GM12878 (cell line): ENCODE measurements around the gene CPVL. TPM values are rescaled to one million over a fixed set of nuclear protein-coding genes. Genes with fewer than 3 reads are reported as not detected.

Experiments used
- ATAC-seq: fragments of 200-7000 bp; cut with Tn5 transposase; 3 replicates; pipeline ENCODE4 v1.9.1; 2020; ENCODE audit warnings: mild to moderate bottlenecking, moderate library complexity
- BruUV-seq: library from RNA; stranded (reverse); fragments of 400-500 nt; replicated peaks from 2 replicates; lab custom pipeline; 2021; lab: Mats Ljungman, UMichigan
- CTCF ChIA-PET: fragments of 300-600 bp; sonication (Branson Sonifier 250); formaldehyde crosslinking; extraction: SDS; loops from one replicate; lab custom pipeline; 2021; ENCODE audit warnings: inconsistent platforms; lab: Yijun Ruan, JAX
- POLR2A ChIA-PET: fragments of 350-600 bp; formaldehyde crosslinking; extraction: SDS; loops from one replicate; lab custom pipeline; 2021; ENCODE audit warnings: inconsistent platforms; lab: Charles Lee
- RAD21 ChIA-PET: fragments of 300-600 bp; sonication (Branson Sonifier 250); formaldehyde crosslinking; loops from one replicate; lab custom pipeline; 2023; ENCODE audit warnings: antibody characterized with exemption; ENCODE audit not compliant: unreplicated experiment; lab: Charles Lee
- SMC1A ChIA-PET: fragments of 300-600 bp; sonication (Branson Sonifier 250); formaldehyde crosslinking; loops from one replicate; lab custom pipeline; 2023; ENCODE audit not compliant: unreplicated experiment, uncharacterized antibody; lab: Charles Lee
- DNase-seq: peaks from one replicate; pipeline ENCODE4 v3.0.0-alpha.2; 2011; ENCODE audit warnings: low read depth, low spot score
- FAIRE-seq: peaks from 3 replicates; lab custom pipeline; 2011; peaks lifted over from hg19 to GRCh38; lab: Jason Lieb, UNC
- H2AFZ ChIP-seq: 2 replicates; pipeline ENCODE4 v1.6.0; 2011; ENCODE audit warnings: low read depth, low read length, control low read depth; ENCODE audit not compliant: control insufficient read depth
- H3K27ac ChIP-seq: 2 replicates; pipeline ENCODE4 v1.5.1; 2011; ENCODE audit warnings: control low read depth; ENCODE audit not compliant: control insufficient read depth, insufficient read depth
- H3K27me3 ChIP-seq, 2 experiments: replicated peaks in 1 of 2; 2 replicates each; pipeline versions ENCODE4 v1.6.0 to v1.6.1; 2011; ENCODE audit warnings: low read length in 1 of 2; ENCODE audit not compliant: control insufficient read depth in 2 of 2, insufficient read depth in 2 of 2
- H3K36me3 ChIP-seq, 2 experiments: 2 replicates each; pipeline ENCODE4 v1.5.1; 2011; ENCODE audit warnings: low read length in 1 of 2; ENCODE audit not compliant: control insufficient read depth in 2 of 2, insufficient read depth in 2 of 2
- H3K4me1 ChIP-seq: 2 replicates; pipeline ENCODE4 v1.6.1; 2011; ENCODE audit warnings: mild to moderate bottlenecking, low read length, moderate library complexity, mixed read lengths; ENCODE audit not compliant: control insufficient read depth, insufficient read depth
- H3K4me2 ChIP-seq: 2 replicates; pipeline ENCODE4 v1.6.0; 2011; ENCODE audit warnings: control low read depth; ENCODE audit not compliant: control insufficient read depth, insufficient read depth
- H3K4me3 ChIP-seq: fragments of 200-600 bp; sonication (generic); 2 replicates; pipeline ENCODE4 v1.5.1; 2016
- H3K79me2 ChIP-seq: 2 replicates; pipeline ENCODE4 v1.6.0; 2011; ENCODE audit warnings: low read length; ENCODE audit not compliant: control insufficient read depth, insufficient read depth
- H3K9ac ChIP-seq: 2 replicates; pipeline ENCODE4 v1.8.0; 2011; ENCODE audit warnings: low read length, control low read depth, mixed read lengths; ENCODE audit not compliant: control insufficient read depth, insufficient read depth
- H3K9me3 ChIP-seq: replicated peaks from 3 replicates; pipeline ENCODE4 v1.5.1; 2011; ENCODE audit warnings: mild to moderate bottlenecking, low read length; ENCODE audit not compliant: control insufficient read depth, insufficient read depth
- H4K20me1 ChIP-seq: 2 replicates; pipeline ENCODE4 v1.6.0; 2011; ENCODE audit not compliant: control insufficient read depth, insufficient read depth
- ASH2L ChIP-seq: fragments of 300-600, 200-600 bp; sonication (generic); IDR thresholded peaks from 2 replicates; pipeline ENCODE4 v1.6.1; 2017; ENCODE audit warnings: low read depth, mild to moderate bottlenecking, borderline replicate concordance
- CTCF ChIP-seq, 3 experiments: IDR thresholded peaks in 2 of 3; conservative IDR thresholded peaks in 1 of 3; 2 replicates each; pipeline ENCODE4 v1.5.1; 2011; ENCODE audit warnings: low read depth in 3 of 3, low read length in 3 of 3, mild to moderate bottlenecking in 3 of 3, control low read depth in 2 of 3, moderate library complexity in 2 of 3, inconsistent platforms in 1 of 3, mixed read lengths in 1 of 3; ENCODE audit not compliant: control insufficient read depth in 2 of 3, insufficient read depth in 1 of 3; ENCODE audit errors: extremely low read depth in 1 of 3
- E4F1 ChIP-seq: fragments of 450-650 bp; IDR thresholded peaks from 2 replicates; pipeline ENCODE4 v1.6.1; 2018; ENCODE audit warnings: borderline replicate concordance, mild to moderate bottlenecking; ENCODE audit not compliant: partially characterized antibody
- HDAC2 ChIP-seq: fragments of 200-600 bp; sonication (generic); IDR thresholded peaks from 2 replicates; pipeline ENCODE4 v1.6.1; 2017
- HSF1 ChIP-seq: fragments of 150-350 bp; IDR thresholded peaks from 2 replicates; pipeline ENCODE4 v1.6.1; 2014; ENCODE audit warnings: mild to moderate bottlenecking, low read depth, low read length
- KAT2A ChIP-seq: conservative IDR thresholded peaks from 2 replicates; pipeline ENCODE4 v1.6.1; 2011; ENCODE audit warnings: low read depth, low read length; ENCODE audit not compliant: control insufficient read depth
- MYB ChIP-seq: fragments of 150-350 bp; IDR thresholded peaks from 2 replicates; pipeline ENCODE4 v1.6.1; 2014; ENCODE audit warnings: mild to moderate bottlenecking, low read depth, low read length, borderline replicate concordance
- NR2C2 ChIP-seq: IDR thresholded peaks from 2 replicates; pipeline ENCODE4 v1.6.1; 2011; ENCODE audit warnings: borderline replicate concordance, low read depth; ENCODE audit not compliant: control insufficient read depth, insufficient read length
- SMAD1 ChIP-seq: fragments of 450-650 bp; IDR thresholded peaks from 2 replicates; pipeline ENCODE4 v1.6.1; 2018; ENCODE audit warnings: mild to moderate bottlenecking, low read depth; ENCODE audit not compliant: partially characterized antibody
- TCF12 ChIP-seq: IDR thresholded peaks from 2 replicates; pipeline ENCODE4 v1.6.1; 2011; ENCODE audit warnings: low read depth, mild to moderate bottlenecking, low read length
- WGBS: methylation state at CpG from one replicate; pipeline ENCODE4 v1.1.6; 2016; ENCODE audit warnings: low lambda C conversion rate; ENCODE audit not compliant: insufficient replicate concordance, insufficient coverage; ENCODE audit errors: missing lambda C conversion rate; 5-methylcytosine and 5-hydroxymethylcytosine counted together
- in situ Hi-C: fragments of 300-500 bp; cut with MboI; formaldehyde crosslinking; loops from 9 replicates; pipeline ENCODE4 v1.14.3; 2018; ENCODE audit warnings: mixed read lengths
- intact Hi-C: fragments of 100-400 bp; cut with micrococcal nuclease; formaldehyde crosslinking; loops from one replicate; pipeline ENCODE4 v1.14.2; 2022; ENCODE audit not compliant: unreplicated experiment
- polyA plus RNA-seq, 11 experiments: library from polyadenylated mRNA; depleted of rRNA in 4 of 11; unstranded in 6 of 11; stranded (reverse) in 5 of 11; fragments of >200 nt; fragmentation: Nextera tagmentation in 4 of 11; fragmentation: Illumina TruSeq in 1 of 11; extraction: Ambion mirVana in 4 of 11; extraction: Trizol in 1 of 11; gene quantifications; 1 replicate in 1 of 11; 2 replicates in 10 of 11; pipeline versions ENCODE4 v1.2.1 to v1.2.3, GENCODE V29; 2011 to 2016; ENCODE audit warnings: inconsistent platforms in 2 of 11, missing spikeins in 2 of 11, low read depth in 1 of 11
- total RNA-seq, 4 experiments: library from RNA; depleted of rRNA in 3 of 4; stranded (reverse); fragments of >200 nt in 3 of 4; fragmentation: Illumina TruSeq in 1 of 4; extraction: Trizol in 1 of 4; gene quantifications; 2 replicates each; pipeline versions ENCODE4 v1.2.1 to v1.2.3, GENCODE V29; 2013 to 2021
- TF ChIP-seq, protein P1 (sequence below): fragments of 450-650 bp; IDR thresholded peaks from 2 replicates; pipeline ENCODE4 v1.6.1; 2018; ENCODE audit warnings: mild to moderate bottlenecking, low read depth, moderate library complexity; ENCODE audit not compliant: partially characterized antibody
- TF ChIP-seq, protein P2 (sequence below): fragments of 450-650 bp; IDR thresholded peaks from 2 replicates; pipeline ENCODE4 v1.6.1; 2017; ENCODE audit warnings: mild to moderate bottlenecking

The CPVL gene
- total and polyA plus RNA-seq, 10 of the 15 experiments (the other 5 are each of a cell fraction or from before 2014, with no cell fraction given): 0.59 TPM; not detected in 9

- Histone ChIP-seq H3K9me3 (no peaks in the 10 kb centered on the region), H3K36me3 (no peaks in the 10 kb centered on the region), H3K27ac (no peak overlapping the region), H2AFZ (no peak overlapping the region), H3K27me3 (no peaks in the 10 kb centered on the region; a peak in 1 of 4 replicates), H3K4me1 (no peaks in the 10 kb centered on the region), H3K9ac (no peak overlapping the region), H3K4me2 (no peak overlapping the region), H4K20me1 (no peaks in the 10 kb centered on the region), H3K4me3 (no peak overlapping the region), H3K79me2 (no peaks in the 10 kb centered on the region)
- ChIA-PET CTCF (interaction anchor here (1.7 to 16.4 kb wide), 3 partner anchors 10 to 176 kb away, joined by 7 to 375 read pairs (median 16); no protein-coding TSS in a partner anchor), RAD21 (interaction anchor here (3.2 kb wide), 1 partner anchor 174 kb away, joined by 18 read pairs; no protein-coding TSS in a partner anchor), SMC1A (interaction anchor here (1.0 to 3.4 kb wide), 5 partner anchors 9 to 307 kb away, joined by 3 to 25 read pairs (median 7); no protein-coding TSS in a partner anchor), POLR2A (no interaction called here)
- FAIRE-seq (no peak), DNase-seq (no peak), ATAC-seq (no peak)
- BruUV-seq: no TSS peak
- in situ Hi-C loops: no loop called here
- intact Hi-C loops: no loop called here
- 90% methylated on average over 1 of the region's 1 CpG for WGBS
- TF ChIP-seq HDAC2: no peak
- TF ChIP-seq, protein P1, sequence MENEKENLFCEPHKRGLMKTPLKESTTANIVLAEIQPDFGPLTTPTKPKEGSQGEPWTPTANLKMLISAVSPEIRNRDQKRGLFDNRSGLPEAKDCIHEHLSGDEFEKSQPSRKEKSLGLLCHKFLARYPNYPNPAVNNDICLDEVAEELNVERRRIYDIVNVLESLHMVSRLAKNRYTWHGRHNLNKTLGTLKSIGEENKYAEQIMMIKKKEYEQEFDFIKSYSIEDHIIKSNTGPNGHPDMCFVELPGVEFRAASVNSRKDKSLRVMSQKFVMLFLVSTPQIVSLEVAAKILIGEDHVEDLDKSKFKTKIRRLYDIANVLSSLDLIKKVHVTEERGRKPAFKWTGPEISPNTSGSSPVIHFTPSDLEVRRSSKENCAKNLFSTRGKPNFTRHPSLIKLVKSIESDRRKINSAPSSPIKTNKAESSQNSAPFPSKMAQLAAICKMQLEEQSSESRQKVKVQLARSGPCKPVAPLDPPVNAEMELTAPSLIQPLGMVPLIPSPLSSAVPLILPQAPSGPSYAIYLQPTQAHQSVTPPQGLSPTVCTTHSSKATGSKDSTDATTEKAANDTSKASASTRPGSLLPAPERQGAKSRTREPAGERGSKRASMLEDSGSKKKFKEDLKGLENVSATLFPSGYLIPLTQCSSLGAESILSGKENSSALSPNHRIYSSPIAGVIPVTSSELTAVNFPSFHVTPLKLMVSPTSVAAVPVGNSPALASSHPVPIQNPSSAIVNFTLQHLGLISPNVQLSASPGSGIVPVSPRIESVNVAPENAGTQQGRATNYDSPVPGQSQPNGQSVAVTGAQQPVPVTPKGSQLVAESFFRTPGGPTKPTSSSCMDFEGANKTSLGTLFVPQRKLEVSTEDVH: no peak
- no peak for TF ChIP-seq MYB
- TF ChIP-seq, protein P2, sequence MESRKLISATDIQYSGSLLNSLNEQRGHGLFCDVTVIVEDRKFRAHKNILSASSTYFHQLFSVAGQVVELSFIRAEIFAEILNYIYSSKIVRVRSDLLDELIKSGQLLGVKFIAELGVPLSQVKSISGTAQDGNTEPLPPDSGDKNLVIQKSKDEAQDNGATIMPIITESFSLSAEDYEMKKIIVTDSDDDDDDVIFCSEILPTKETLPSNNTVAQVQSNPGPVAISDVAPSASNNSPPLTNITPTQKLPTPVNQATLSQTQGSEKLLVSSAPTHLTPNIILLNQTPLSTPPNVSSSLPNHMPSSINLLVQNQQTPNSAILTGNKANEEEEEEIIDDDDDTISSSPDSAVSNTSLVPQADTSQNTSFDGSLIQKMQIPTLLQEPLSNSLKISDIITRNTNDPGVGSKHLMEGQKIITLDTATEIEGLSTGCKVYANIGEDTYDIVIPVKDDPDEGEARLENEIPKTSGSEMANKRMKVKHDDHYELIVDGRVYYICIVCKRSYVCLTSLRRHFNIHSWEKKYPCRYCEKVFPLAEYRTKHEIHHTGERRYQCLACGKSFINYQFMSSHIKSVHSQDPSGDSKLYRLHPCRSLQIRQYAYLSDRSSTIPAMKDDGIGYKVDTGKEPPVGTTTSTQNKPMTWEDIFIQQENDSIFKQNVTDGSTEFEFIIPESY: no peak
- no peak for TF ChIP-seq E4F1
- TF ChIP-seq NR2C2: no peak
- no peak for TF ChIP-seq ASH2L
- no peak for TF ChIP-seq KAT2A
- no peak for TF ChIP-seq SMAD1
- TF ChIP-seq TCF12: no peak
- no peak for TF ChIP-seq HSF1
- TF ChIP-seq CTCF (IDR thresholded peaks at IDR 0.05 in 2 of 3, conservative IDR thresholded peaks at IDR 0.05 in 1 of 3; ENCODE audit: control insufficient read depth in 2 of 3, extremely low read depth in 1 of 3, insufficient read depth in 1 of 3, low read depth in 3 of 3, low read length in 3 of 3): no peak
Observed at GRCh38 chr7:29100924-29101323, 45.4 kb downstream of the CPVL start.
